Measurements from ENCODE around the gene PIF1. TPM values are rescaled to one million over a fixed set of nuclear protein-coding genes. Genes with fewer than 3 reads are reported as not detected.

PIF1 gene
- total RNA-seq, 1 donor from 2014 or later, result 2.3 TPM

GRCh38 chr15:64779630-64780029, 45.8 kb downstream of the PIF1 start:
- Histone ChIP-seq H3K36me3 (ENCODE audit: control insufficient read depth, insufficient read depth, low read length) (no peaks in the 10 kb centered on the region), H3K27me3 (ENCODE audit: control insufficient read depth, insufficient read depth, low read length) (peaks cover 9% of the 10 kb centered on the region), H3K4me3 (ENCODE audit: low read depth, low read length) (no peak overlapping the region)
- no peak for DNase-seq (ENCODE audit: low read depth)
- no peak for TF ChIP-seq CTCF (IDR thresholded peaks at IDR 0.05; ENCODE audit: insufficient read depth, low read length, poor library complexity, severe bottlenecking)

DNA sequence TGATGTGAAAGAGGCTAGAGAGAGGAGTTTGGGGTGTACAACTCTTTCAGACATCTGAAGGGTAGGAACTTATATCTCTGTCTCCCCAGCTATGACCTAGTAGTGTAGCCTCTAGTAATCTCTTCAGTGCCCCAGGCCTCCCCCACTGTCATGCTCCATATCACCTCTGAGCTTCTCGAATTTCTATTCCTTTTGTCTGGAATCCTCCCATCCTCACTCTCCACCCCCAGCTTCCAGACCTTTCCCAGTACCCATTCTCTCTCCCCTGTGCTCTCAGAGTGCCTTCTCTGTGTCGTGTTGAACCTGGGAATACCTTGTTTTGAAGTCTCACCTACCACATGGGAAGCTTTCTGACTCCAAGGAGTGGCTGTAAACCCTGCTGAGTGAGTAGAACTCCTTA, 46.4 kb downstream of the PIF1 start:
- Histone ChIP-seq H3K36me3 (ENCODE audit: control insufficient read depth, insufficient read depth, low read length) (no peaks in the 10 kb centered on the region), H3K27me3 (ENCODE audit: control insufficient read depth, insufficient read depth, low read length) (peaks cover 11% of the 10 kb centered on the region), H3K4me3 (ENCODE audit: low read depth, low read length) (no peak overlapping the region)
- TF ChIP-seq CTCF (IDR thresholded peaks at IDR 0.05; ENCODE audit: insufficient read depth, low read length, poor library complexity, severe bottlenecking), result no peak
- no peak for DNase-seq (ENCODE audit: low read depth)

DNA sequence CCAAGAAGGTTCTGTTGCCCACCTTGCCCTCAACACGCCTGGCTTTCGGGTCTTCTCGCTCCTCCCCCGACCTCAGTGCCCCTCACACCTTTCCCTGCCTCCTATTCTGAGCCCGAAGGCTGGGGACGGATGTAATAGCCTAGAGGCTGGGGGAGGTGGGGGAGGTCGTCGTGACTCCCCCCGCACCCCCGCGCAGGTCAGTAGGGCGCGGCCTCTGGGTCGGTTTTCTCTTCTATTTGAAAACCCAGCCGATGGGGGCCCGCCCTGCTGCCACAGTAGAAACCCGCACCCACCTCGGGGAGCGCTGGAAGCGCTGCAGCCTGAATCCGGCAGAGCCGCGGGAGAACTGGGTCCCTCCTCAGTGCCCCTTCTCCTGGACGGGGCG, 49.1 kb downstream of the PIF1 start:
- Histone ChIP-seq H3K36me3 (ENCODE audit: control insufficient read depth, insufficient read depth, low read length) (no peaks in the 10 kb centered on the region), H3K4me3 (ENCODE audit: low read depth, low read length) (peak overlapping the region; percentile 55), H3K27me3 (ENCODE audit: control insufficient read depth, insufficient read depth, low read length) (peaks cover 11% of the 10 kb centered on the region)
- DNase-seq (ENCODE audit: low read depth), result no peak
- no peak for TF ChIP-seq CTCF (IDR thresholded peaks at IDR 0.05; ENCODE audit: insufficient read depth, low read length, poor library complexity, severe bottlenecking)

DNA sequence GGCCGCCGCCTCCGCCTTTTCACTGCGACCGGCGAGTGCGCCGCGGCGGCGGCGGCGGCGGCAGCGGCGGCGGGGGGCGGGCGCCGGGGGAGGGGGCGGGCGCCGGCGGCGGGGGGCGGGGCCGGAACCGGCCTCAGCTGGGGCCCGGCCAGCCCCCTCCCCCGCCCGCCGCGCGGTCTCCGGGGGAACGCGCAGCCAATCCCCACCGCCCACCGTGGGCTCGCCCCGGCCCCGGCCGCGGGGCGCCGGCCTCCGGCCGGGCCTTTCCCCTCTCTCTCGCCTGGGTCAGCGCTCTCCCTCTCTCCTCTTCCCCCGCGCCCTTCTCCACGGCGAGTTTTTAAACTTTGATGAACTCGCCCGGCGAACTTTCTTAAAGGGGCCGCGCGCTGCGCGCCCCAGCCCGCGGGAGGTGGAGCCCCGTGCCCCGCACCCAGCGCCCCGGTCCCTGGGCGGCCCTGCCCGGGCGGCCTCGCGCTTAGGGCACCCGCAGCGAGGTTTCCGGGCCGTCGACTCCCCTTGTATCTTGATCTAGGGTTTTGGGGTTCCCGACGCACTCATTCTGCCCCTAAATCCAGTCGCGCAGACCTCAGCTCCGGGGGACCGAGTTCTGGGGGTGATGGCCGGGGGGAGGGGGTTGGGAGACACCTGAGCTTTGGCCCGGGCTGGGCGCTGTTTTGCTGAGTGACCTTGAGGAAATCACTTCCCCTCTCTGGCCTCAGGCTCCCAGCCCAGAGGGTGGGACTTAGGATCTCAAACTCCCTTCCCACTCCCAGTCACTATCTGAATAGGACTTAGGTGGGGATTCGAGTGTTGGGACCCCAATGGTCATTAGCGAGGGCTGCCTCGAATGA, 49.7 kb downstream of the PIF1 start, which contains the start of gene RBPMS2:
RBPMS2 (minus strand) TSS at position 39 of the 851 bp plus-strand sequence. CDS start 270 bp downstream, outside the sequence.
- no peak for TF ChIP-seq CTCF (IDR thresholded peaks at IDR 0.05; ENCODE audit: insufficient read depth, low read length, poor library complexity, severe bottlenecking)
- no peak for DNase-seq (ENCODE audit: low read depth)
- Histone ChIP-seq H3K36me3 (ENCODE audit: control insufficient read depth, insufficient read depth, low read length) (no peaks in the 10 kb centered on the region), H3K4me3 (ENCODE audit: low read depth, low read length) (peak within 1 kb of the TSS; percentile 55), H3K27me3 (ENCODE audit: control insufficient read depth, insufficient read depth, low read length) (peaks cover 11% of the 10 kb centered on the region)

- no peak for TF ChIP-seq CTCF (IDR thresholded peaks at IDR 0.05; ENCODE audit: insufficient read depth, low read length, poor library complexity, severe bottlenecking)
- Histone ChIP-seq H3K4me3 (ENCODE audit: low read depth, low read length) (peak overlapping the region; percentile 55), H3K36me3 (ENCODE audit: control insufficient read depth, insufficient read depth, low read length) (no peaks in the 10 kb centered on the region), H3K27me3 (ENCODE audit: control insufficient read depth, insufficient read depth, low read length) (peaks cover 11% of the 10 kb centered on the region)
- DNase-seq (ENCODE audit: low read depth), result no peak
Observed at GRCh38 chr15:64774629-64775493, 50.6 kb downstream of the PIF1 start.

Data from kidney epithelial cell (primary cell).